MM.1S (cell line): ENCODE measurements around the gene AGAP3.

Experiments used
- DNase-seq: peaks from one replicate; pipeline ENCODE4 v3.0.0-alpha.2; 2015
- H2AFZ ChIP-seq: fragments of 300-600 bp; sonication (generic); 2 replicates; pipeline ENCODE4 v1.6.0; 2016; ENCODE audit warnings: antibody characterized with exemption, low read length
- H3F3A ChIP-seq: fragments of 300-600 bp; sonication (generic); 2 replicates; pipeline ENCODE4 v1.6.1; 2016; ENCODE audit warnings: mild to moderate bottlenecking, antibody characterized with exemption, low read length, moderate library complexity, mixed read lengths; ENCODE audit not compliant: insufficient read depth
- H3K27ac ChIP-seq: fragments of 300-600 bp; sonication (generic); 2 replicates; pipeline ENCODE4 v1.5.1; 2016; ENCODE audit warnings: mild to moderate bottlenecking, low read length
- H3K27me3 ChIP-seq: fragments of 300-600 bp; sonication (generic); replicated peaks from 2 replicates; pipeline ENCODE4 v1.6.0; 2016; ENCODE audit warnings: low read length; ENCODE audit not compliant: insufficient read depth
- H3K36me3 ChIP-seq: fragments of 300-600 bp; sonication (generic); replicated peaks from 2 replicates; pipeline ENCODE4 v1.6.1; 2016; ENCODE audit warnings: mild to moderate bottlenecking, low read length, mixed read lengths; ENCODE audit not compliant: insufficient read depth
- H3K4me1 ChIP-seq: fragments of 300-600 bp; sonication (generic); 2 replicates; pipeline ENCODE4 v1.6.1; 2016; ENCODE audit warnings: low read length, mixed read lengths
- H3K4me2 ChIP-seq: fragments of 300-600 bp; sonication (generic); 2 replicates; pipeline ENCODE4 v1.6.0; 2016; ENCODE audit warnings: low read depth, low read length
- H3K4me3 ChIP-seq: fragments of 300-600 bp; sonication (generic); 2 replicates; pipeline ENCODE4 v1.5.1; 2016; ENCODE audit warnings: low read length, mixed read lengths
- H3K79me2 ChIP-seq: fragments of 300-600 bp; sonication (generic); 2 replicates; pipeline ENCODE4 v1.6.1; 2016; ENCODE audit warnings: mixed run types, low read length, mixed read lengths
- H3K9ac ChIP-seq: fragments of 300-600 bp; sonication (generic); 2 replicates; pipeline ENCODE4 v1.6.1; 2016; ENCODE audit warnings: low read length, mixed read lengths
- H3K9me2 ChIP-seq: fragments of 300-600 bp; sonication (generic); replicated peaks from 2 replicates; pipeline ENCODE4 v1.6.1; 2016; ENCODE audit warnings: mild to moderate bottlenecking, low read length, mixed read lengths; ENCODE audit not compliant: insufficient read depth
- H3K9me3 ChIP-seq: fragments of 300-600 bp; sonication (generic); replicated peaks from 2 replicates; pipeline ENCODE4 v1.6.1; 2016; ENCODE audit warnings: mild to moderate bottlenecking, low read length, mixed read lengths; ENCODE audit not compliant: insufficient read depth
- H4K20me1 ChIP-seq: fragments of 300-600 bp; sonication (generic); 2 replicates; pipeline ENCODE4 v1.6.1; 2016; ENCODE audit warnings: mild to moderate bottlenecking, low read length, moderate library complexity, mixed read lengths; ENCODE audit not compliant: insufficient read depth
- CTCF ChIP-seq: fragments of 300-600 bp; sonication (generic); IDR thresholded peaks from 2 replicates; pipeline ENCODE4 v1.5.1; 2016; ENCODE audit warnings: antibody characterized with exemption, low read length, mixed read lengths
- EZH2 ChIP-seq: fragments of 300-600 bp; sonication (generic); optimal IDR thresholded peaks from 2 replicates; pipeline ENCODE3; 2017; ENCODE audit warnings: low read depth, mild to moderate bottlenecking, antibody characterized with exemption, low read length, mixed read lengths
- EZH2phosphoT487 ChIP-seq: fragments of 300-600 bp; sonication (generic); IDR thresholded peaks from 2 replicates; pipeline ENCODE4 v1.6.1; 2018; ENCODE audit warnings: antibody characterized with exemption, low read length

The AGAP3 gene

GRCh38 chr7:151095123-151095797 lies 9.0 kb downstream of the AGAP3 start:
- no peak for DNase-seq
- Histone ChIP-seq H3K36me3 (no peaks in the 10 kb centered on the region), H3K4me2 (no peak overlapping the region), H3K9ac (no peak overlapping the region), H3F3A (no peaks in the 10 kb centered on the region), H3K27ac (no peak overlapping the region), H2AFZ (no peak overlapping the region), H4K20me1 (0 out of 2 replicates have a peak, but pooled peaks cover 13% of the 10 kb centered on the region), H3K4me3 (no peak overlapping the region), H3K9me3 (no peaks in the 10 kb centered on the region), H3K27me3 (no peaks in the 10 kb centered on the region), H3K9me2 (no peaks in the 10 kb centered on the region), H3K79me2 (peaks cover 95% of the 10 kb centered on the region), H3K4me1 (no peaks in the 10 kb centered on the region)
- TF ChIP-seq CTCF (no peak), EZH2 (no peak)

GRCh38 chr7:151095828-151096475 lies 9.7 kb downstream of the AGAP3 start:
- H3K9me2 ChIP-seq: no peaks in the 10 kb centered on the region
- H3K9ac ChIP-seq: no peak overlapping the region
- H3K4me3 ChIP-seq: no peak overlapping the region
- no peak for TF ChIP-seq CTCF
- no peak for TF ChIP-seq EZH2
- no peak for TF ChIP-seq EZH2phosphoT487
- H3K36me3 ChIP-seq: no peaks in the 10 kb centered on the region
- no peak overlapping the region for H3K4me2 ChIP-seq
- peaks cover 97% of the 10 kb centered on the region for H3K79me2 ChIP-seq
- no peaks in the 10 kb centered on the region for H3F3A ChIP-seq
- no peaks in the 10 kb centered on the region for H3K27me3 ChIP-seq
- H2AFZ ChIP-seq: no peak overlapping the region
- no peak overlapping the region for H3K27ac ChIP-seq
- H4K20me1 ChIP-seq: 0 out of 2 replicates have a peak, but pooled peaks cover 13% of the 10 kb centered on the region
- no peaks in the 10 kb centered on the region for H3K9me3 ChIP-seq
- H3K4me1 ChIP-seq: no peaks in the 10 kb centered on the region
- DNase-seq: no peak

GRCh38 chr7:151099486-151100211 lies 13.4 kb downstream of the AGAP3 start:
- Histone ChIP-seq H4K20me1 (0 out of 2 replicates have a peak, but pooled peaks cover 5% of the 10 kb centered on the region), H3K4me2 (no peak overlapping the region), H3K27ac (no peak overlapping the region), H3K36me3 (no peaks in the 10 kb centered on the region), H3K9me3 (no peaks in the 10 kb centered on the region), H3K4me1 (no peaks in the 10 kb centered on the region), H3K4me3 (no peak overlapping the region), H2AFZ (no peak overlapping the region), H3K9me2 (no peaks in the 10 kb centered on the region), H3K79me2 (peaks cover 93% of the 10 kb centered on the region), H3K27me3 (no peaks in the 10 kb centered on the region), H3K9ac (no peak overlapping the region), H3F3A (no peaks in the 10 kb centered on the region)
- no peak for DNase-seq
- TF ChIP-seq EZH2: no peak
- TF ChIP-seq EZH2phosphoT487: no peak
- TF ChIP-seq CTCF: no peak
